SU-DHL-6 (cell line): Measurements from ENCODE around the gene LRRC4C.

Experiments used
- H2AFZ ChIP-seq: fragments of 200-600 bp; sonication (generic); 2 replicates; pipeline ENCODE4 v1.6.1; 2014; ENCODE audit warnings: low read depth, mild to moderate bottlenecking, moderate library complexity, mixed read lengths, antibody characterized with exemption, low read length; ENCODE audit not compliant: severe bottlenecking
- H3F3A ChIP-seq: fragments of 200-600 bp; shearing (Covaris generic); 2 replicates; pipeline ENCODE4 v1.6.0; 2016; ENCODE audit warnings: antibody characterized with exemption, mild to moderate bottlenecking; ENCODE audit not compliant: insufficient read depth
- H3K27ac ChIP-seq: fragments of 200-600 bp; sonication (generic); 2 replicates; pipeline ENCODE4 v1.5.1; 2016; ENCODE audit warnings: low read depth, mild to moderate bottlenecking, low read length, moderate library complexity, mixed read lengths
- H3K27me3 ChIP-seq: fragments of 200-600 bp; sonication (generic), shearing (Covaris generic); 2 replicates; pipeline ENCODE4 v1.6.0; 2014; ENCODE audit warnings: mild to moderate bottlenecking, low read length
- H3K36me3 ChIP-seq: fragments of 200-600 bp; sonication (generic); 2 replicates; pipeline ENCODE4 v1.6.1; 2014; ENCODE audit warnings: mild to moderate bottlenecking, low read length, mixed read lengths
- H3K4me2 ChIP-seq: fragments of 300-600, 200-600 bp; shearing (Covaris generic), sonication (generic); 2 replicates; pipeline ENCODE4 v1.6.0; 2014; ENCODE audit warnings: low read length, low read depth, mild to moderate bottlenecking; ENCODE audit not compliant: poor library complexity, severe bottlenecking
- H3K4me3 ChIP-seq: fragments of 200-600 bp; sonication (generic); 2 replicates; pipeline ENCODE4 v1.5.1; 2014; ENCODE audit warnings: antibody characterized with exemption, low read length, mild to moderate bottlenecking, mixed read lengths; ENCODE audit not compliant: insufficient read depth, poor library complexity, severe bottlenecking
- H3K79me2 ChIP-seq: fragments of 200-600 bp; sonication (generic); 2 replicates; pipeline ENCODE4 v1.6.1; 2014; ENCODE audit warnings: mild to moderate bottlenecking, low read length, moderate library complexity; ENCODE audit not compliant: insufficient read depth
- H3K9ac ChIP-seq: fragments of 200-600 bp; sonication (generic); 2 replicates; pipeline ENCODE4 v1.7.0; 2014; ENCODE audit warnings: mild to moderate bottlenecking, low read length
- H3K9me2 ChIP-seq: fragments of 200-600 bp; sonication (generic); replicated peaks from 2 replicates; pipeline ENCODE4 v1.6.1; 2014; ENCODE audit warnings: low read length; ENCODE audit not compliant: insufficient read depth
- H3K9me3 ChIP-seq: fragments of 200-600 bp; sonication (generic); 2 replicates; pipeline ENCODE4 v1.6.1; 2014; ENCODE audit warnings: low read length, mixed read lengths; ENCODE audit not compliant: insufficient read depth
- H4K20me1 ChIP-seq: fragments of 200-600 bp; sonication (generic); 2 replicates; pipeline ENCODE4 v1.6.1; 2014; ENCODE audit warnings: low read depth, mild to moderate bottlenecking, antibody characterized with exemption, low read length, moderate library complexity, mixed read lengths
- CTCF ChIP-seq: fragments of 200-600 bp; sonication (generic); IDR thresholded peaks from one replicate; pipeline ENCODE4 v1.5.1; 2017; ENCODE audit warnings: antibody characterized with exemption, mild to moderate bottlenecking, low read length, moderate library complexity; ENCODE audit not compliant: insufficient read depth, poor library complexity, severe bottlenecking
- EZH2phosphoT487 ChIP-seq: fragments of 200-600 bp; sonication (generic), shearing (Covaris generic); conservative IDR thresholded peaks from 2 replicates; pipeline ENCODE4 v1.6.1; 2018; ENCODE audit warnings: mild to moderate bottlenecking, antibody characterized with exemption, low read length, moderate library complexity, mixed read lengths

The LRRC4C gene

GRCh38 chr11:41394521-41395195 lies 64.8 kb downstream of the LRRC4C start:
- Histone ChIP-seq H3K27ac (no peak overlapping the region), H4K20me1 (no peaks in the 10 kb centered on the region), H3K36me3 (no peaks in the 10 kb centered on the region), H3K4me2 (no peak overlapping the region), H2AFZ (no peak overlapping the region), H3F3A (no peaks in the 10 kb centered on the region), H3K4me3 (no peak overlapping the region), H3K9me2 (no peaks in the 10 kb centered on the region), H3K27me3 (no peaks in the 10 kb centered on the region), H3K9me3 (no peaks in the 10 kb centered on the region), H3K79me2 (no peaks in the 10 kb centered on the region), H3K9ac (no peak overlapping the region)
- TF ChIP-seq EZH2phosphoT487 (no peak), CTCF (no peak)

GRCh38 chr11:41392596-41392995 lies 66.9 kb downstream of the LRRC4C start:
- Histone ChIP-seq H2AFZ (no peak overlapping the region), H3K27ac (no peak overlapping the region), H3K4me2 (no peak overlapping the region), H3F3A (no peaks in the 10 kb centered on the region), H3K4me3 (no peak overlapping the region), H3K36me3 (no peaks in the 10 kb centered on the region), H3K9me3 (no peaks in the 10 kb centered on the region), H3K9ac (no peak overlapping the region), H3K9me2 (no peaks in the 10 kb centered on the region), H3K27me3 (no peaks in the 10 kb centered on the region), H4K20me1 (no peaks in the 10 kb centered on the region), H3K79me2 (no peaks in the 10 kb centered on the region)
- no peak for TF ChIP-seq EZH2phosphoT487
- no peak for TF ChIP-seq CTCF

GRCh38 chr11:41389623-41390130 lies 69.8 kb downstream of the LRRC4C start:
- Histone ChIP-seq H3K4me3 (no peak overlapping the region), H4K20me1 (no peaks in the 10 kb centered on the region), H3K36me3 (no peaks in the 10 kb centered on the region), H3K9me3 (no peaks in the 10 kb centered on the region), H3K27ac (no peak overlapping the region), H3K79me2 (no peaks in the 10 kb centered on the region), H2AFZ (no peak overlapping the region), H3K9me2 (no peaks in the 10 kb centered on the region), H3F3A (no peaks in the 10 kb centered on the region), H3K4me2 (no peak overlapping the region), H3K27me3 (no peaks in the 10 kb centered on the region), H3K9ac (no peak overlapping the region)
- TF ChIP-seq EZH2phosphoT487 (no peak), CTCF (no peak)
